GM12872 (cell line): ENCODE data around the gene PRKCE.

Experiments used
- TF ChIP-seq, protein P1 (sequence below): IDR thresholded peaks from 3 replicates; pipeline ENCODE4 v1.5.1; 2011; ENCODE audit warnings: low read depth, mild to moderate bottlenecking, low read length, moderate library complexity; ENCODE audit not compliant: insufficient read depth

The PRKCE gene

DNA sequence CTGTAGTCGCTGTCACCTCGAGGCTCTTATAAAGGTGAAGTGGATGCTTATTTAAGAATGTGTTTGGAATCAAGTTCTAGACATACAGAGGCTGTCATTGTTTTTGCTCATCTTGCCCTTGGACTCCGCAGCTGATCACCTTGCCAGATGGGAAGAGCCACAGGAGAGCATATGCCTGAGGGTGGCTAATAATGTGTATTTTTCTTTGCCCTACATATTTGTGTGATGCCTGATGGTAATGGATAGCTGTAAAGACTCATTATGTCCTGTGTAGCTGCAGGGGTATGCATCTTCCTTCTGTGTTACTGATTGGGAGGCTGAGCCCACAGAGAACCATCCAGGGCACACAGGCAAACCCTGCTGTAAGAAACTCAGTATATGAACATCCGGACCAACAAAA is 61.7 kb downstream of the PRKCE start:
- TF ChIP-seq, protein P1, sequence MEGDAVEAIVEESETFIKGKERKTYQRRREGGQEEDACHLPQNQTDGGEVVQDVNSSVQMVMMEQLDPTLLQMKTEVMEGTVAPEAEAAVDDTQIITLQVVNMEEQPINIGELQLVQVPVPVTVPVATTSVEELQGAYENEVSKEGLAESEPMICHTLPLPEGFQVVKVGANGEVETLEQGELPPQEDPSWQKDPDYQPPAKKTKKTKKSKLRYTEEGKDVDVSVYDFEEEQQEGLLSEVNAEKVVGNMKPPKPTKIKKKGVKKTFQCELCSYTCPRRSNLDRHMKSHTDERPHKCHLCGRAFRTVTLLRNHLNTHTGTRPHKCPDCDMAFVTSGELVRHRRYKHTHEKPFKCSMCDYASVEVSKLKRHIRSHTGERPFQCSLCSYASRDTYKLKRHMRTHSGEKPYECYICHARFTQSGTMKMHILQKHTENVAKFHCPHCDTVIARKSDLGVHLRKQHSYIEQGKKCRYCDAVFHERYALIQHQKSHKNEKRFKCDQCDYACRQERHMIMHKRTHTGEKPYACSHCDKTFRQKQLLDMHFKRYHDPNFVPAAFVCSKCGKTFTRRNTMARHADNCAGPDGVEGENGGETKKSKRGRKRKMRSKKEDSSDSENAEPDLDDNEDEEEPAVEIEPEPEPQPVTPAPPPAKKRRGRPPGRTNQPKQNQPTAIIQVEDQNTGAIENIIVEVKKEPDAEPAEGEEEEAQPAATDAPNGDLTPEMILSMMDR = no peak

DNA sequence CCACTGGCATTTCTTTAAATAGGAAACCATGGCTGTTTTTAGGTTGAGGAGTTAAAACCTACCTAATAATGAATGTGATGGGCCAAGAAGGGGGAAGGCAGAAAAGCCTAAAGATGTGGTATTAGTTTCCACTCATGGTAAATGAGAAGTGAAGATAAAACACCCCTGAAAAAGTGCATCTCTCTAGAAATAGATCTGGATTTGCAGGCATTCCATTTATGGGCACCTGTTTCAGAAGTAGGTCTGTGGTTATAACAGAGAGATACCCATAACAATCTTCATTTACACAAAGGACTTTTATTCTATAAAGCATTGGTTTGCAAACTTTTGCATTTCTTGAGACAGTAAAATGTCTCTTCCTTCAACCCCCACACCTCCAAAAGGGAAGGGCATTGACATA is 62.1 kb downstream of the PRKCE start:
- TF ChIP-seq, protein P1 = no peak

DNA sequence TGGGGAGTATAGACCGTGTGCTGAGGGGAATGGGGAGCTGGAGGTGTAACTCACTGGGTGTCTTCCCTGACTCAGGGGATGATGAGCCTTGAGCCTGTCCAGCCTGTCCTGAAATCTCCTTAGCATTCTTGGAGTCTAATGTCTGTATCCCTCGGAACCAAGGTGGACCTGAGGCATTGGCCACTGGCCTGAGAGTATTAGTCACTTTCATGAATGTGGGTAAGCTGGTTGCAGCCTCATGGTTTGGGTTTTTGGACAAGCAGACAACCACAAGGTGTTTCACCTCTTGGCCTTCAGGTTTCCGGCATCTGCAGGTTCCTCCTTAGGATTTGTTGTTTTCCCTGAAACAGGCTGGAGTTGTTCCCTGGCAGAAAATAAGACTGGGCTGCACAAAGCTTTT is 63.2 kb downstream of the PRKCE start:
- TF ChIP-seq, protein P1 = no peak

DNA sequence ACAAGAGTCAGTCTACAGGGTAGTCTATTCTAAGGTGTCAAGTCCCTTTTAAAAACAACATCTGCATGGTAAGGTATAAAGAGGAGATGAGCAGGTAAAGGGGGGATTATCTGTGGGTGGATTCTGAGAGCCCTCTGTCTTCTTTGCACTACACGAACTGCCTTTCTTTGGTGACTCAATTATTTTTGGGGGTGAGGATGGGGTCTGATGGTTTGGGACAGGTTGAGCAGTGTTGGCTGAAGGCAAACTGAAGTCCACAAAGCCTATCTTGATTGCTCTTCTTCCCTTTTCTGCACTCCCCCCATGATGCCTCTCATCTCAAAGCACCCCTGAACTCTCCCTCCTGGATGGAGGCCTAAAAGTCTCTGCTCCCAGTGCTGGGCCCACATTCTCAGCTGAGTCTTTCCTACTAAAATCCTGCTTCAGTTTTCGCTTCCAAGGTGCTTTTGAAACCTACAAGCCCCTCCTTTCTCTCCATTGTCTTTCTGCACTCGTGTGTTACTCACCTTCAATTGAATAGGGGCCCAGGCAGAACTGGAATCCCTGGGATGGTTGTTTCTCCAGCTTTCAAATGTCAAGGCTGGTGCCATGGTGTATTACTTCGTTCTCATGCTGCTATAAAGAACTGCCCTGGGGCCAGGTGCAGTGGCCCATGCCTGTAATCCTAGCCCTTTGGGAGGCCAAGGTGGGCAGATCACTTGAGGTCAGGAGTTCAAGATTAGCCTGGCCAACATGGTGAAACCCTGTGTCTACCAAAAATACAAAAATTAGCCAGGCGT is 64.3 kb downstream of the PRKCE start:
- TF ChIP-seq, protein P1 = no peak

DNA sequence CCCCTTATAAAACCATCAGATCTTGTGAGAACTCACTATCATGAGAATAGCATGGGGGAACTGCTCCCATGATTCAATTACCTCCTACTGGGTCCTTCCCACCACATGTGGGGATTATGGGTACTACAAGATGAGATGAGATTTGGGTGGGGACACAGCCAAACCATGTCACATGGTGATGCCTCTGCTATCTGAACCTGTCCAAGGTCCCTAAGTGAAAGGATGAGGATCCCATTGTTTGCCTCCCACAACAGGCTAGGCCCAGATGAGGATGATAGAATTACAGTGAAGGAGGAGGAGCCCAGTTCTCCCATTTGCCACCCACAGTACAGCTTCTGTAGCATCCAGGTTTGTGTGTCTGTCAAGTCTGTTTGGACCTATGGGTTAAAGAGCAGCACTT is 65.4 kb downstream of the PRKCE start:
- TF ChIP-seq, protein P1 = no peak

DNA sequence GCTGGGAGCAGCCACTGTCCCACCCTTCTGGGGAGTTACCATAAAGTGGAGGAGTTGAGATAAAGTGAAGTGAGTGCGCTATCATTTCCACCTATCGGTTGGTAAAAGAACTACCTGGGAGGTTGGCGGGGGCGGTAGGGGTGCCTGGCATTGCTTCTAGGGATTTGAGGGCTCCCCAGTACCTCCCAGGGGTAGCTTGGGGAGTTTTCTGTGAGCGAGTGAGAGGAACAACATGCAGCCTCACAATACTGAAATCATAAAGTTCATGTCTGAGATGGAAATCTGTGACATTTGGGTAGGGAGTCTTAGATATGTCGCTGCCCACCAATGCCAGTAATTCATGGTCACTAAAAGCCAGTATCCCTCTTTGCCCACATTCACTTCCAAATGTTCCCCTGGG is 68.7 kb downstream of the PRKCE start:
- TF ChIP-seq, protein P1 = no peak

DNA sequence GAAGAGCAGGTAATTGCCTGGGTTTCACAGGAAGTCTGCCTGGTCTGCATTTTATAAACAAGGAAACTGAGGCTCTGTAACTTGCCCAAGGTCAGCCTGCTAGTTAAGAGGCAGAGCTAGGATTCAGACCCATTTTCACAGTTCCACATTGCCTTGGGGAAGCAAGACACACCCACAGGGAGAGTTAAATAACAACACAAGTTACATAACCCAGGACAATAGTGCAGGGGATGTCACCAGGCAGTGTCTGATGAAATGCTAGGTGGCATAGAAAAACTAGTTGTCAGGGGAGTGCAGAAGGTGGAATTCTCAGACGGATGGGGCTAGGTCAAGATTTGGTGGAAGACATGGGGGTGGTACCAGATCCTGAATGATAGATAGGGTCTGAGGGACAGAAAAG is 69.7 kb downstream of the PRKCE start:
- TF ChIP-seq, protein P1 = no peak
